Heart right ventricle (tissue), 16 donors: ENCODE measurements around the gene ARHGEF12. TPM values are rescaled to one million over a fixed set of nuclear protein-coding genes. Genes with fewer than 3 reads are reported as not detected.

ENCODE experiments used
- ATAC-seq, 8 donors: fragments of 200-7000 bp; cut with Tn5 transposase; one replicate each; pipeline ENCODE4 v1.9.1; 2020; ENCODE audit warnings: mild to moderate bottlenecking in 8 of 8, moderate library complexity in 8 of 8, moderate number of reproducible peaks in 1 of 8
- DNase-seq, 2 donors: peaks; one replicate each; pipeline ENCODE4 v3.0.0-alpha.2; 2020
- H3K27ac ChIP-seq, 10 donors: fragments of 200-600 bp; sonication (generic) in 2 of 10; one replicate each; pipeline versions ENCODE4 v1.5.0 to v1.8.0; 2020 to 2022; ENCODE audit warnings: mild to moderate bottlenecking in 3 of 10
- H3K27me3 ChIP-seq, 7 donors: fragments of 200-600 bp; one replicate each; pipeline ENCODE4 v1.8.0; 2021 to 2022; ENCODE audit warnings: mild to moderate bottlenecking in 2 of 7
- H3K36me3 ChIP-seq, 9 donors: fragments of 200-600 bp; sonication (generic) in 1 of 9; one replicate each; pipeline versions ENCODE4 v1.5.0 to v1.8.0; 2020 to 2022; ENCODE audit warnings: mild to moderate bottlenecking in 2 of 9
- H3K4me1 ChIP-seq, 9 donors: fragments of 200-600 bp; sonication (generic) in 1 of 9; one replicate each; pipeline versions ENCODE4 v1.5.0 to v1.8.0; 2020 to 2022; ENCODE audit warnings: mild to moderate bottlenecking in 4 of 9
- H3K4me3 ChIP-seq, 10 donors: fragments of 200-600 bp; sonication (generic) in 2 of 10; one replicate each; pipeline versions ENCODE4 v1.5.0 to v1.8.0; 2020 to 2022; ENCODE audit warnings: mild to moderate bottlenecking in 7 of 10, moderate library complexity in 2 of 10
- H3K9me3 ChIP-seq, 11 donors: fragments of 200-600 bp in 10 of 11; sonication (generic) in 2 of 11; one replicate each; pipeline versions ENCODE4 v1.5.0 to v1.8.0; 2013 to 2022; ENCODE audit warnings: mild to moderate bottlenecking in 2 of 11, control low read depth in 1 of 11, moderate library complexity in 1 of 11
- WGBS, 2 donors: extraction: QIAGEN DNeasy Blood & Tissue Kit; methylation state at CpG; one replicate each; pipeline ENCODE4 v1.1.7; 2013; ENCODE audit warnings: inconsistent platforms in 1 of 2; 5-methylcytosine and 5-hydroxymethylcytosine counted together
- intact Hi-C, 10 donors: fragments of 100-400 bp; cut with DNase I; formaldehyde crosslinking; loops; one replicate each; pipeline versions ENCODE4 v1.11.1 to v1.14.2; 2022
- polyA plus RNA-seq, 2 donors: library from polyadenylated mRNA; stranded (reverse); fragments of 200-250 nt; gene quantifications; one replicate each; pipeline ENCODE4 v1.2.3, GENCODE V29; 2013
- total RNA-seq, 10 donors: library from RNA; stranded (reverse); fragmentation: NEBNext Ultra II Directional in 3 of 10; extraction: Animal tissue kit (Norgen Biotek cat#: 25700) in 3 of 10; gene quantifications; one replicate each; pipeline versions ENCODE4 v1.2.1 to v1.2.4, GENCODE V29; 2021 to 2023
- TF ChIP-seq, protein P1 (sequence below), 9 donors: fragments of 200-600 bp; sonication (generic) in 2 of 9; IDR thresholded peaks; one replicate each; pipeline versions ENCODE4 v1.5.0 to v1.8.0; 2021 to 2022; ENCODE audit warnings: antibody characterized with exemption in 9 of 9, mild to moderate bottlenecking in 5 of 9, moderate library complexity in 1 of 9
- donor health status: Arrhythmogenic right ventricular cardiomyopathy.
- donor health status: ischemic (EF 13 %, LVEDD 7.1; RV severe dilation, severe dysfunction).
- donor health status: healthy with polysubstance abuse.
- donor health status: DM: no; HTN: yes; CAD: no.
- donor health status: DM: no; HTN: no; CAD: no.
- donor health status: ischemic (EF 25% LVEDD 6.9; RV normal size, moderate dysfunction).
- donor health status: ischemic (EF 25% LVEDD 5.7; RV mildly dilated, moderate dysfunction).
- donor health status: healthy.
- donor health status: DM: yes; HTN: yes; CAD: no.
- donor health status: Ischemic cardiomyopathy.
- donor health status: ischemic (EF 35%, LVEDD 5.7; RV mildly dilated, moderate dysfunction).
- donor health status: nonischemic (EF 11% LVEDD 7.7; RV severe dilation, severe dysfunction).
- donor health status: DM: yes; HTN: yes; CAD: no.
- donor health status: PGD.
- donor health status: ischemic (EF 29% LVEDD 5.4; RV normal size, mild dysfunction).
- donor health status: nonischemic (EF 23%, LVEDD 6.1; RV moderate dilation, normal function).

ARHGEF12 gene
- total and polyA plus RNA-seq, 12 donors = 20.0 to 155 (median 110) TPM

DNA sequence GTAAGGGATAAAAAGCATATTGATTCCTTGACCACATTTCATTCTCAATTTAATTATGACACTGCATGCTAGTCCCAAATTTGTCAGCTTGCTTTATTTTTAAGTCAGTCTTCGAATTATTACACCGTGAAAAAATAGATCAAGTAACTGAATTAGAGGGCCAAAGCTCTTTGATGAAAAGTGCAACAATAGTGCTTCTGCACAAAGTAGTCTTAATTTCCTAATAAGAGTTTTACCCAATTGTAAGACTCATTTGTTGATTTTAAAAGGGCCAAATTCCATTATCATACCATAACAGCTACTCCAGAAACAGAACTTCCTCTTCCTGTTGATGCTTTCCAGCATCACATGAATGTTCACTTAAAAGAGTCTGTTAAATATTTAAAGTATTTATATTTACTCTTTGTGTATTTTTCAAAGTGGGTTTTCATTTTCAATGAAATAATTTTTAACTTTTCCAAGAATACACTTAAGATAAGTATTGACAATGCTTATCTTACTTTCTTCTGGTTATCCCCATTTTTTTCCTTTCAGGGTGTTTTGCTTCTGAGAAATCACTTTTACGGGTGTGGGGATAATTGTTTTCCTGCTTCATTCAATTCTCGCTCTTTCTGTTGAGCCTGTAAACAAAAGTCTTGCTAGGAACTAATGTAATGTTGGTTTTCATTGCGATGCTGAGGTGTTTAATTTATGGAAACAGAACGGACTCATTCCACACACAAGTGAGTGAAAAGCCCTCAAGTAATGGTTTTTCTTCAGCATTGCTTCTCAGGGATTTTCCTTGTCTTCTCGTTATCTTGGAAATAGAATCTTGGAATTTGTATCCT, 2.1 kb downstream of the ARHGEF12 start:
- 6 to 7% methylated on average over 7 of the region's 7 CpGs for WGBS, 2 donors
- H3K27me3 ChIP-seq = peaks cover 0 to 95% (median 0%) of the 10 kb centered on the region in 7 donors
- peaks cover 0 to 69% (median 57%) of the 10 kb centered on the region in 9 donors for H3K4me1 ChIP-seq

DNA sequence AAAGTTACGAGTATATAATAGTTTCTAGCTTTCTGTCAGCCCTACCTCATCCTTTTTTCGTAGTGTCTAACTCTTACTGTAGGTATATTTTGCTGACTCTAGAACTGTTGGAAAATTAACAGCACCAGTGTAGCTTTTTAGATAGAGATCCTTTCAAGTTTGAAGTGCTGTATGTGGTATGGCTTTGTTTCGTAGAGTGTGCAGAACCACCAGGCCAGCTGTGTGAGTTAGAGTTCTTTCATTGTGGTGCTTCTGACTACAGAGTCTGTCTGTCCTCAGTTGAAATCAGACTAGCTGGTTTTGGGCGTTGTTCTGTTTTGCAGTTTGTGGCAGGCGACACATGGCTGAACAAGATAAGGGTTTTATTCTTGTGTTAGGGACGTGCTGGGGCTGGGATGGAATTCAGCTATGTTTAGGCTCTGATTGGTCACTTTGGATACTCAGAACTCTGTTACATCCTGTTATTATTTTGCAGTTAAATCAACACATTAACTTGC, 3.2 kb downstream of the ARHGEF12 start:
- H3K27ac ChIP-seq = peak overlapping the region; percentile 74 to 100 (median 99)
- H3K27me3 ChIP-seq = peaks cover 0 to 90% (median 0%) of the 10 kb centered on the region in 7 donors
- no peaks in the 10 kb centered on the region for H3K36me3 ChIP-seq
- DNase-seq (peak; percentile 23 to 67), ATAC-seq (peak in 6 of 8 donors; percentile 20 to 61 (median 27))
- H3K4me1 ChIP-seq = peaks cover 0 to 71% (median 57%) of the 10 kb centered on the region in 9 donors
- H3K9me3 ChIP-seq = no peaks in the 10 kb centered on the region
- WGBS, 2 donors = 4 to 9% methylated on average over 6 of the region's 6 CpGs
- H3K4me3 ChIP-seq = peak overlapping the region in 9 of 10 donors; percentile 82 to 96 (median 92)
- TF ChIP-seq, protein P1, sequence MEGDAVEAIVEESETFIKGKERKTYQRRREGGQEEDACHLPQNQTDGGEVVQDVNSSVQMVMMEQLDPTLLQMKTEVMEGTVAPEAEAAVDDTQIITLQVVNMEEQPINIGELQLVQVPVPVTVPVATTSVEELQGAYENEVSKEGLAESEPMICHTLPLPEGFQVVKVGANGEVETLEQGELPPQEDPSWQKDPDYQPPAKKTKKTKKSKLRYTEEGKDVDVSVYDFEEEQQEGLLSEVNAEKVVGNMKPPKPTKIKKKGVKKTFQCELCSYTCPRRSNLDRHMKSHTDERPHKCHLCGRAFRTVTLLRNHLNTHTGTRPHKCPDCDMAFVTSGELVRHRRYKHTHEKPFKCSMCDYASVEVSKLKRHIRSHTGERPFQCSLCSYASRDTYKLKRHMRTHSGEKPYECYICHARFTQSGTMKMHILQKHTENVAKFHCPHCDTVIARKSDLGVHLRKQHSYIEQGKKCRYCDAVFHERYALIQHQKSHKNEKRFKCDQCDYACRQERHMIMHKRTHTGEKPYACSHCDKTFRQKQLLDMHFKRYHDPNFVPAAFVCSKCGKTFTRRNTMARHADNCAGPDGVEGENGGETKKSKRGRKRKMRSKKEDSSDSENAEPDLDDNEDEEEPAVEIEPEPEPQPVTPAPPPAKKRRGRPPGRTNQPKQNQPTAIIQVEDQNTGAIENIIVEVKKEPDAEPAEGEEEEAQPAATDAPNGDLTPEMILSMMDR (IDR thresholded peaks at IDR 0.05) = no peak
- intact Hi-C loops = loop anchor here in 9 of 10 donors (2.0 to 10.0 kb wide), 10 partner anchors 38 to 345 kb away; no protein-coding TSS in a partner anchor

More for the DNA sequence above, 2.1 kb downstream of the ARHGEF12 start:
- TF ChIP-seq, protein P1 (IDR thresholded peaks at IDR 0.05) = no peak
- ATAC-seq (no peak), DNase-seq (no peak)
- H3K9me3 ChIP-seq = no peaks in the 10 kb centered on the region
- intact Hi-C loops = loop anchor here in 9 of 10 donors (2.0 to 10.0 kb wide), 10 partner anchors 39 to 346 kb away; no protein-coding TSS in a partner anchor
- peak overlapping the region; percentile 82 to 99 (median 92) for H3K4me3 ChIP-seq
- no peaks in the 10 kb centered on the region for H3K36me3 ChIP-seq
- H3K27ac ChIP-seq = peak overlapping the region; percentile 91 to 100 (median 99)

DNA sequence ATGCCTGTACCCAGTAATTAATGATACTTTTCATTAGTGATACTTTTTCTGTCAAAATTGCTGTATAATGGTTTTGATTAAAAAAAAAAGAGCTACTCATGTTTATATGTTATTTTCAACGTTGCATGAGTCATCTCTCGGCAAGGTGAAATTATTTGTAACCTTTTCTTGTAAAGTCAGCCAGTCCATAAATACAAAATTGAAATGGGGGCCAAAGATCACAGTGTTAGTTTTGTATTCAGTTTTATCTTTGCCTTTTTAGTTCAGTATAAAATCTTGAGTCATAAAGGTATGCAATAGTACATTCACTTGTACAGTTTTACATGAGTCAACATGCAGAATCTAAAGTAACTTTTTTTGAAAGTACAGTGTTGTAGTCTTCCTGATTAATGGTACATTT, 4.3 kb downstream of the ARHGEF12 start:
- Histone ChIP-seq H3K36me3 (no peaks in the 10 kb centered on the region), H3K4me3 (peak overlapping the region in 6 of 10 donors; percentile 82 to 96 (median 92)), H3K4me1 (peaks cover 4 to 77% (median 65%) of the 10 kb centered on the region in 9 donors), H3K9me3 (no peaks in the 10 kb centered on the region), H3K27ac (peak overlapping the region; percentile 31 to 100 (median 99)), H3K27me3 (peaks cover 0 to 90% (median 0%) of the 10 kb centered on the region in 7 donors)
- TF ChIP-seq, protein P1 (IDR thresholded peaks at IDR 0.05) = no peak
- WGBS, 2 donors = 18 to 24% methylated on average over 2 of the region's 2 CpGs
- no peak for ATAC-seq
- intact Hi-C loops = loop anchor here in 2 of 10 donors (5.0 to 10.0 kb wide), 2 partner anchors 37 to 84 kb away; no protein-coding TSS in a partner anchor
- no peak for DNase-seq

DNA sequence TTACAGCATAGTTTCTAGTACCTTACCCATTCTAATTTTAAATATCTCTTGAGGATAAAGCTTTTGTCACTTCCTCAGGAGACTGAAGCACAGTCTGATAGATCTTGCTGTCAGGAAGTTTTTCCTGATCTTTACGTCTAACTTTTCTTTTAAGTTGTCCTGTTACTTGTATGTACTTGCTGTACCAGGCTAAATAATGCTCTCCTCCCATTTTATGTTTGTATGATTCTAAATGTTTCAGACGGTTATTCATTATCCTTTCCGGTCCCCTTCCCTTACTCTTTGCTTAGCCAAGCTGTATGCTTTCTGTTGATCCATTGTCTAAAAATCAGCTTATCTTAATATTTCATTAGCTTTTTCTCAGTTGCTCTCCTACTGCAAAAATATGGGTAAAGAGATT, 6.0 kb downstream of the ARHGEF12 start:
- peak overlapping the region in 9 of 10 donors; percentile 2 to 100 (median 43) for H3K27ac ChIP-seq
- no peaks in the 10 kb centered on the region for H3K36me3 ChIP-seq
- intact Hi-C loops = loop anchor here in 2 of 10 donors (5.0 to 10.0 kb wide), 2 partner anchors 35 to 83 kb away; no protein-coding TSS in a partner anchor
- WGBS, 2 donors = 21 to 23% methylated on average over 3 of the region's 3 CpGs
- no peak for ATAC-seq
- no peak for DNase-seq
- no peaks in the 10 kb centered on the region for H3K9me3 ChIP-seq
- H3K4me1 ChIP-seq = peaks cover 7 to 93% (median 76%) of the 10 kb centered on the region in 9 donors
- peak overlapping the region in 2 of 10 donors; percentile 2 to 19 for H3K4me3 ChIP-seq
- TF ChIP-seq, protein P1 (IDR thresholded peaks at IDR 0.05) = no peak
- H3K27me3 ChIP-seq = peaks cover 0 to 90% (median 0%) of the 10 kb centered on the region in 7 donors
